Psoas muscle (tissue), 8 donors: Measurements from ENCODE around the gene IL20. TPM values are rescaled to one million over a fixed set of nuclear protein-coding genes. Genes with fewer than 3 reads are reported as not detected.
"Not testable (repeated sequence)": the region's sequence is repeated elsewhere in the genome, so short reads cannot be mapped to it uniquely, and the experiment has no call there.

Experiments used
- ATAC-seq, 4 donors: fragments of 200-7000 bp; cut with Tn5 transposase; one replicate each; pipeline ENCODE4 v1.9.1; 2020; ENCODE audit warnings: moderate library complexity in 3 of 4, mild to moderate bottlenecking in 2 of 4
- DNase-seq, 2 donors: peaks; one replicate each; pipeline ENCODE4 v3.0.0-alpha.2; 2020
- H3K27ac ChIP-seq: fragments of 200-600 bp; one replicate; pipeline ENCODE4 v1.8.0; 2022
- H3K27me3 ChIP-seq, 3 donors: fragments of 200-600 bp in 1 of 3; one replicate each; pipeline versions ENCODE4 v1.6.1 to v1.8.0; 2013 to 2022; ENCODE audit warnings: low read length in 2 of 3, mild to moderate bottlenecking in 2 of 3, moderate library complexity in 1 of 3; ENCODE audit not compliant: insufficient read depth in 3 of 3
- H3K36me3 ChIP-seq, 2 donors: fragments of 200-600 bp in 1 of 2; one replicate each; pipeline versions ENCODE4 v1.6.1 to v1.8.0; 2013 to 2022; ENCODE audit warnings: low read depth in 1 of 2, mild to moderate bottlenecking in 1 of 2, moderate library complexity in 1 of 2; ENCODE audit not compliant: insufficient read depth in 1 of 2
- H3K4me1 ChIP-seq: fragments of 200-600 bp; one replicate; pipeline ENCODE4 v1.8.0; 2022
- H3K4me3 ChIP-seq: fragments of 200-600 bp; one replicate; pipeline ENCODE4 v1.8.0; 2022; ENCODE audit warnings: mild to moderate bottlenecking
- H3K9me3 ChIP-seq: fragments of 200-600 bp; one replicate; pipeline ENCODE4 v1.8.0; 2022
- CTCF ChIP-seq: fragments of 200-600 bp; IDR thresholded peaks from one replicate; pipeline ENCODE4 v1.8.0; 2022; ENCODE audit warnings: antibody characterized with exemption
- WGBS, 3 donors: extraction: QIAGEN DNeasy Blood & Tissue Kit; methylation state at CpG; one replicate each; pipeline versions ENCODE4 v1.1.6 to v1.1.7; 2013; 5-methylcytosine and 5-hydroxymethylcytosine counted together
- intact Hi-C, 2 donors: fragments of 100-400 bp; cut with DNase I; formaldehyde crosslinking; loops; one replicate each; pipeline versions ENCODE4 v1.11.0 to v1.14.2; 2022
- polyA plus RNA-seq, 3 donors: library from polyadenylated mRNA; stranded (reverse); fragments of 200-250 nt; gene quantifications; one replicate each; pipeline ENCODE4 v1.2.3, GENCODE V29; 2013
- total RNA-seq, 4 donors: library from RNA; stranded (reverse); fragmentation: NEBNext Ultra II Directional in 2 of 4; extraction: Animal tissue kit (Norgen Biotek cat#: 25700) in 2 of 4; gene quantifications; one replicate each; pipeline versions ENCODE4 v1.2.1 to v1.2.4, GENCODE V29; 2021 to 2023
- donor health status: healthy with polysubstance abuse.
- donor health status: DM: no; HTN: no; CAD: no; lungs with moderate emphysema.
- donor health status: Bipolar disorder and iron deficiency.
- donor health status: healthy.
- donor health status: DM: yes; HTN: yes; CAD: no.
- donor health status: DM: no; HTN: no; CAD: no.
- donor health status: DM: no; HTN: no; CAD: no.
- donor health status: DM: yes; HTN: yes; CAD: no.

IL20 gene
- total and polyA plus RNA-seq, 7 donors: 1.2 TPM; not detected in 6

GRCh38 chr1:206847337-206847834 is 18.0 kb upstream of the IL20 start:
- intact Hi-C loops: no loop called here
- ATAC-seq: no peak
- 93 to 97% (median 96%) methylated on average over 3 of the region's 3 CpGs for WGBS, 3 donors
- Histone ChIP-seq H3K9me3 (no peaks in the 10 kb centered on the region), H3K4me1 (no peaks in the 10 kb centered on the region), H3K27me3 (no peaks in the 10 kb centered on the region), H3K4me3 (no peak overlapping the region), H3K36me3 (no peaks in the 10 kb centered on the region), H3K27ac (no peak overlapping the region)
- DNase-seq: no peak
- TF ChIP-seq CTCF: no peak

GRCh38 chr1:206847946-206848345 is 17.5 kb upstream of the IL20 start:
- Histone ChIP-seq H3K9me3 (no peaks in the 10 kb centered on the region), H3K27me3 (no peaks in the 10 kb centered on the region), H3K27ac (no peak overlapping the region), H3K36me3 (no peaks in the 10 kb centered on the region), H3K4me3 (no peak overlapping the region), H3K4me1 (no peaks in the 10 kb centered on the region)
- intact Hi-C loops: no loop called here
- DNase-seq (no peak), ATAC-seq (no peak)
- 84 to 89% (median 86%) methylated on average over 1 of the region's 1 CpG for WGBS, 3 donors
- no peak for TF ChIP-seq CTCF

GRCh38 chr1:206850401-206850800 is 15.0 kb upstream of the IL20 start:
- 75 to 79% (median 76%) methylated on average over 2 of the region's 2 CpGs for WGBS, 3 donors
- ATAC-seq (no peak), DNase-seq (no peak)
- no peaks in the 10 kb centered on the region for H3K4me1 ChIP-seq
- TF ChIP-seq CTCF: no peak
- H3K9me3 ChIP-seq: peaks cover 3% of the 10 kb centered on the region
- no peaks in the 10 kb centered on the region for H3K27me3 ChIP-seq
- H3K4me3 ChIP-seq: no peak overlapping the region
- intact Hi-C loops: no loop called here
- H3K27ac ChIP-seq: no peak overlapping the region
- H3K36me3 ChIP-seq: no peaks in the 10 kb centered on the region

GRCh38 chr1:206851341-206852010 is 13.9 kb upstream of the IL20 start:
- ATAC-seq (no peak), DNase-seq (no peak)

GRCh38 chr1:206852662-206853061 is 12.8 kb upstream of the IL20 start:
- H3K9me3 ChIP-seq, H3K27me3 ChIP-seq, H3K4me3 ChIP-seq, H3K4me1 ChIP-seq, H3K27ac ChIP-seq, intact Hi-C loops, H3K36me3 ChIP-seq, ATAC-seq, DNase-seq: not testable (repeated sequence)
- WGBS, 3 donors: 92 to 96% (median 94%) methylated on average over 2 of the region's 2 CpGs

More at GRCh38 chr1:206851341-206852010, 13.9 kb upstream of the IL20 start:
- Histone ChIP-seq H3K4me3 (no peak overlapping the region), H3K4me1 (no peaks in the 10 kb centered on the region), H3K9me3 (peaks cover 3% of the 10 kb centered on the region), H3K36me3 (no peaks in the 10 kb centered on the region), H3K27ac (no peak overlapping the region), H3K27me3 (no peaks in the 10 kb centered on the region)
- no peak for TF ChIP-seq CTCF
- WGBS, 3 donors: 67 to 69% (median 68%) methylated on average over 5 of the region's 5 CpGs
- intact Hi-C loops: no loop called here

- H3K36me3 ChIP-seq, H3K27ac ChIP-seq, H3K4me3 ChIP-seq, intact Hi-C loops, H3K9me3 ChIP-seq, H3K4me1 ChIP-seq, H3K27me3 ChIP-seq, ATAC-seq, DNase-seq: not testable (repeated sequence)
Measured at GRCh38 chr1:206853696-206854095, 11.7 kb upstream of the IL20 start.
